Endothelial cell of hepatic sinusoid (primary cell): Measurements from ENCODE around the gene CTDSP2.

ENCODE experiments used
- in situ Hi-C: cut with HindIII; loops from 2 replicates; pipeline ENCODE4 v1.10.0; 2017; ENCODE audit warnings: low sequenced_read_pairs

CTDSP2 gene

GRCh38 chr12:57817261-57817989 is 29.1 kb downstream of the CTDSP2 start:
- in situ Hi-C loops, result loop anchor here (5.0 kb wide), 1 partner anchor 75 kb away; no protein-coding TSS in a partner anchor

- in situ Hi-C loops, result loop anchor here (5.0 kb wide), 1 partner anchor 75 kb away; no protein-coding TSS in a partner anchor
Observed at GRCh38 chr12:57816855-57817151, 29.7 kb downstream of the CTDSP2 start.

GRCh38 chr12:57816001-57816854 is 30.3 kb downstream of the CTDSP2 start:
- in situ Hi-C loops, result loop anchor here (5.0 kb wide), 1 partner anchor 76 kb away; no protein-coding TSS in a partner anchor

- in situ Hi-C loops, result loop anchor here (5.0 kb wide), 1 partner anchor 77 kb away; no protein-coding TSS in a partner anchor
Observed at GRCh38 chr12:57815177-57816000, 31.1 kb downstream of the CTDSP2 start.

- in situ Hi-C loops, result no loop called here
Observed at GRCh38 chr12:57813971-57814772, 32.4 kb downstream of the CTDSP2 start.

- in situ Hi-C loops, result no loop called here
Observed at GRCh38 chr12:57813111-57813970, 33.2 kb downstream of the CTDSP2 start.

GRCh38 chr12:57811028-57811755 is 35.3 kb downstream of the CTDSP2 start:
- in situ Hi-C loops, result no loop called here

GRCh38 chr12:57810450-57810849 is 36.1 kb downstream of the CTDSP2 start:
- in situ Hi-C loops, result no loop called here

GRCh38 chr12:57809425-57809824 is 37.1 kb downstream of the CTDSP2 start:
- in situ Hi-C loops, result no loop called here

GRCh38 chr12:57808351-57808750 is 38.2 kb downstream of the CTDSP2 start:
- in situ Hi-C loops, result no loop called here

GRCh38 chr12:57807285-57807684 is 39.2 kb downstream of the CTDSP2 start:
- in situ Hi-C loops, result no loop called here

GRCh38 chr12:57806677-57807076 is 39.9 kb downstream of the CTDSP2 start:
- in situ Hi-C loops, result no loop called here

GRCh38 chr12:57803319-57803893 is 43.1 kb downstream of the CTDSP2 start:
- in situ Hi-C loops, result no loop called here

GRCh38 chr12:57802607-57803006 is 43.9 kb downstream of the CTDSP2 start:
- in situ Hi-C loops, result no loop called here

GRCh38 chr12:57800965-57801364 is 45.6 kb downstream of the CTDSP2 start:
- in situ Hi-C loops, result no loop called here

GRCh38 chr12:57797933-57798332 is 48.6 kb downstream of the CTDSP2 start:
- in situ Hi-C loops, result no loop called here

- in situ Hi-C loops, result no loop called here
Observed at GRCh38 chr12:57796996-57797395, 49.5 kb downstream of the CTDSP2 start.

- in situ Hi-C loops, result no loop called here
Observed at GRCh38 chr12:57795354-57795753, 51.2 kb downstream of the CTDSP2 start.
